Measurements from ENCODE around the gene CDH4.

Gene CDH4

GRCh38 chr20:61251529-61252393 is at the start of gene CDH4:
Gene CDH4 (plus strand): TSS chr20:61252261.
- H3K36me3 Mint-ChIP-seq (ENCODE audit: low read depth) = no peaks in the 10 kb centered on the region
- H3K4me1 Mint-ChIP-seq (ENCODE audit: low read depth) = peaks cover 2% of the 10 kb centered on the region
- H3K9me3 Mint-ChIP-seq = no peaks in the 10 kb centered on the region
- H3K27ac Mint-ChIP-seq = no peak within 1 kb of the TSS
- peaks cover 47% of the 10 kb centered on the region for H3K27me3 Mint-ChIP-seq (ENCODE audit: low read depth)
- no peak within 1 kb of the TSS for H3K4me3 Mint-ChIP-seq

GRCh38 chr20:61203320-61203719 is 48.7 kb upstream of the CDH4 start:
- H3K9me3 Mint-ChIP-seq = peaks cover 4% of the 10 kb centered on the region
- no peak overlapping the region for H3K4me3 Mint-ChIP-seq
- H3K36me3 Mint-ChIP-seq (ENCODE audit: low read depth) = no peaks in the 10 kb centered on the region
- no peak overlapping the region for H3K27ac Mint-ChIP-seq
- H3K27me3 Mint-ChIP-seq (ENCODE audit: low read depth) = peaks cover 4% of the 10 kb centered on the region
- no peaks in the 10 kb centered on the region for H3K4me1 Mint-ChIP-seq (ENCODE audit: low read depth)

- no peaks in the 10 kb centered on the region for H3K36me3 Mint-ChIP-seq (ENCODE audit: low read depth)
- no peak overlapping the region for H3K27ac Mint-ChIP-seq
- no peak overlapping the region for H3K4me3 Mint-ChIP-seq
Observed at GRCh38 chr20:61204206-61204605, 47.9 kb upstream of the CDH4 start.

GRCh38 chr20:61205769-61206168 is 46.3 kb upstream of the CDH4 start:
- no peaks in the 10 kb centered on the region for H3K36me3 Mint-ChIP-seq (ENCODE audit: low read depth)
- H3K27ac Mint-ChIP-seq = no peak overlapping the region
- H3K4me1 Mint-ChIP-seq (ENCODE audit: low read depth) = no peaks in the 10 kb centered on the region
- H3K27me3 Mint-ChIP-seq (ENCODE audit: low read depth) = no peaks in the 10 kb centered on the region
- peaks cover 4% of the 10 kb centered on the region for H3K9me3 Mint-ChIP-seq
- H3K4me3 Mint-ChIP-seq = no peak overlapping the region

More at GRCh38 chr20:61204206-61204605, 47.9 kb upstream of the CDH4 start:
- Mint-ChIP-seq H3K9me3 (peaks cover 4% of the 10 kb centered on the region), H3K4me1 (ENCODE audit: low read depth) (no peaks in the 10 kb centered on the region), H3K27me3 (ENCODE audit: low read depth) (peaks cover under 1% of the 10 kb centered on the region)

- H3K27me3 Mint-ChIP-seq (ENCODE audit: low read depth) = no peaks in the 10 kb centered on the region
- H3K4me1 Mint-ChIP-seq (ENCODE audit: low read depth) = no peaks in the 10 kb centered on the region
- H3K27ac Mint-ChIP-seq = no peak overlapping the region
- H3K9me3 Mint-ChIP-seq = no peaks in the 10 kb centered on the region
- H3K4me3 Mint-ChIP-seq = no peak overlapping the region
- no peaks in the 10 kb centered on the region for H3K36me3 Mint-ChIP-seq (ENCODE audit: low read depth)
Observed at GRCh38 chr20:61210862-61211261, 41.2 kb upstream of the CDH4 start.

GRCh38 chr20:61217848-61218247 is 34.2 kb upstream of the CDH4 start:
- Mint-ChIP-seq H3K36me3 (ENCODE audit: low read depth) (no peaks in the 10 kb centered on the region), H3K27ac (no peak overlapping the region), H3K4me1 (ENCODE audit: low read depth) (no peaks in the 10 kb centered on the region), H3K9me3 (peaks cover 15% of the 10 kb centered on the region), H3K27me3 (ENCODE audit: low read depth) (no peaks in the 10 kb centered on the region), H3K4me3 (no peak overlapping the region)

GRCh38 chr20:61219021-61219431 is 33.0 kb upstream of the CDH4 start:
- Mint-ChIP-seq H3K9me3 (peaks cover 15% of the 10 kb centered on the region), H3K36me3 (ENCODE audit: low read depth) (no peaks in the 10 kb centered on the region), H3K27ac (no peak overlapping the region), H3K4me1 (ENCODE audit: low read depth) (no peaks in the 10 kb centered on the region), H3K27me3 (ENCODE audit: low read depth) (no peaks in the 10 kb centered on the region), H3K4me3 (no peak overlapping the region)

GRCh38 chr20:61220131-61220530 is 31.9 kb upstream of the CDH4 start:
- Mint-ChIP-seq H3K27ac (no peak overlapping the region), H3K4me1 (ENCODE audit: low read depth) (no peaks in the 10 kb centered on the region), H3K9me3 (peaks cover 15% of the 10 kb centered on the region), H3K36me3 (ENCODE audit: low read depth) (no peaks in the 10 kb centered on the region), H3K4me3 (no peak overlapping the region), H3K27me3 (ENCODE audit: low read depth) (no peaks in the 10 kb centered on the region)

- Mint-ChIP-seq H3K4me3 (no peak overlapping the region), H3K9me3 (peaks cover 15% of the 10 kb centered on the region), H3K4me1 (ENCODE audit: low read depth) (no peaks in the 10 kb centered on the region), H3K27me3 (ENCODE audit: low read depth) (no peaks in the 10 kb centered on the region), H3K36me3 (ENCODE audit: low read depth) (no peaks in the 10 kb centered on the region), H3K27ac (no peak overlapping the region)
Observed at GRCh38 chr20:61220626-61221325, 31.3 kb upstream of the CDH4 start.

GRCh38 chr20:61222699-61223098 is 29.4 kb upstream of the CDH4 start:
- H3K27me3 Mint-ChIP-seq (ENCODE audit: low read depth) = no peaks in the 10 kb centered on the region
- H3K9me3 Mint-ChIP-seq = peaks cover 10% of the 10 kb centered on the region
- H3K4me1 Mint-ChIP-seq (ENCODE audit: low read depth) = no peaks in the 10 kb centered on the region
- H3K36me3 Mint-ChIP-seq (ENCODE audit: low read depth) = no peaks in the 10 kb centered on the region
- H3K4me3 Mint-ChIP-seq = no peak overlapping the region
- no peak overlapping the region for H3K27ac Mint-ChIP-seq

- Mint-ChIP-seq H3K27me3 (ENCODE audit: low read depth) (no peaks in the 10 kb centered on the region), H3K9me3 (peaks cover 6% of the 10 kb centered on the region), H3K4me1 (ENCODE audit: low read depth) (no peaks in the 10 kb centered on the region), H3K27ac (no peak overlapping the region), H3K36me3 (ENCODE audit: low read depth) (no peaks in the 10 kb centered on the region), H3K4me3 (no peak overlapping the region)
Observed at GRCh38 chr20:61223121-61223520, 28.9 kb upstream of the CDH4 start.

GRCh38 chr20:61230166-61230565 is 21.9 kb upstream of the CDH4 start:
- no peak overlapping the region for H3K27ac Mint-ChIP-seq

GRCh38 chr20:61233590-61233989 is 18.5 kb upstream of the CDH4 start:
- Mint-ChIP-seq H3K4me3 (no peak overlapping the region), H3K9me3 (no peaks in the 10 kb centered on the region), H3K27me3 (ENCODE audit: low read depth) (no peaks in the 10 kb centered on the region), H3K27ac (no peak overlapping the region), H3K4me1 (ENCODE audit: low read depth) (peaks cover 1% of the 10 kb centered on the region), H3K36me3 (ENCODE audit: low read depth) (no peaks in the 10 kb centered on the region)

More at GRCh38 chr20:61230166-61230565, 21.9 kb upstream of the CDH4 start:
- Mint-ChIP-seq H3K4me3 (no peak overlapping the region), H3K4me1 (ENCODE audit: low read depth) (peaks cover 1% of the 10 kb centered on the region), H3K27me3 (ENCODE audit: low read depth) (no peaks in the 10 kb centered on the region), H3K9me3 (no peaks in the 10 kb centered on the region), H3K36me3 (ENCODE audit: low read depth) (no peaks in the 10 kb centered on the region)

GRCh38 chr20:61234224-61234890 is 17.7 kb upstream of the CDH4 start:
- Mint-ChIP-seq H3K36me3 (ENCODE audit: low read depth) (no peaks in the 10 kb centered on the region), H3K27me3 (ENCODE audit: low read depth) (no peaks in the 10 kb centered on the region), H3K4me3 (no peak overlapping the region), H3K9me3 (peaks cover 5% of the 10 kb centered on the region), H3K27ac (no peak overlapping the region), H3K4me1 (ENCODE audit: low read depth) (no peaks in the 10 kb centered on the region)
